OCI-LY3 (cell line): Measurements from ENCODE around the gene GHR.

ENCODE experiments used
- H2AFZ ChIP-seq: fragments of 200-600, 300-600 bp; shearing (Covaris generic); 2 replicates; pipeline ENCODE4 v1.6.0; 2014; ENCODE audit warnings: antibody characterized with exemption, low read depth, low read length
- H3K27ac ChIP-seq: fragments of 200-600, 300-600 bp; sonication (generic); 2 replicates; pipeline ENCODE4 v1.5.1; 2014; ENCODE audit warnings: mild to moderate bottlenecking, low read length, moderate library complexity, mixed read lengths
- H3K27me3 ChIP-seq: fragments of 200-600, 300-600 bp; sonication (generic); 2 replicates; pipeline ENCODE4 v1.6.1; 2014; ENCODE audit warnings: low read depth, low read length, mixed read lengths
- H3K36me3 ChIP-seq: fragments of 200-600, 300-600 bp; sonication (generic); replicated peaks from 2 replicates; pipeline ENCODE3; 2014; ENCODE audit warnings: low read depth, low read length, mixed read lengths
- H3K4me1 ChIP-seq: fragments of 300-600, 200-600 bp; sonication (generic); 2 replicates; pipeline ENCODE4 v1.6.1; 2014; ENCODE audit warnings: low read length, mixed read lengths
- H3K4me2 ChIP-seq: fragments of 200-600, 300-600 bp; sonication (generic); 2 replicates; pipeline ENCODE4 v1.6.1; 2014; ENCODE audit warnings: low read length, mixed read lengths
- H3K4me3 ChIP-seq: fragments of 300-600, 200-600 bp; sonication (generic); 2 replicates; pipeline ENCODE4 v1.5.1; 2014; ENCODE audit warnings: antibody characterized with exemption, mild to moderate bottlenecking, low read length, moderate library complexity
- H3K79me2 ChIP-seq: fragments of 300-600, 200-600 bp; shearing (Covaris generic); 2 replicates; pipeline ENCODE4 v1.6.1; 2014; ENCODE audit warnings: mild to moderate bottlenecking, low read length, mixed read lengths
- H3K9ac ChIP-seq: fragments of 300-600, 200-600 bp; shearing (Covaris generic); 2 replicates; pipeline ENCODE4 v1.6.0; 2014; ENCODE audit warnings: mild to moderate bottlenecking, low read length, moderate library complexity
- H3K9me3 ChIP-seq: fragments of 200-600, 300-600 bp; shearing (Covaris generic); 2 replicates; pipeline ENCODE4 v1.6.1; 2014; ENCODE audit warnings: low read length, mixed read lengths; ENCODE audit not compliant: insufficient read depth
- H4K20me1 ChIP-seq: fragments of 200-600, 300-600 bp; sonication (generic); 2 replicates; pipeline ENCODE4 v1.6.1; 2016; ENCODE audit warnings: low read length, mixed read lengths; ENCODE audit not compliant: insufficient read depth
- CTCF ChIP-seq: fragments of 200-600, 300-600 bp; sonication (generic); IDR thresholded peaks from 2 replicates; pipeline ENCODE4 v1.5.1; 2014; ENCODE audit warnings: antibody characterized with exemption, low read length, low read depth
- EZH2phosphoT487 ChIP-seq: fragments of 200-600 bp; shearing (Covaris generic); IDR thresholded peaks from 2 replicates; pipeline ENCODE4 v1.6.1; 2018; ENCODE audit warnings: antibody characterized with exemption, mixed run types, low read depth

GHR gene

DNA sequence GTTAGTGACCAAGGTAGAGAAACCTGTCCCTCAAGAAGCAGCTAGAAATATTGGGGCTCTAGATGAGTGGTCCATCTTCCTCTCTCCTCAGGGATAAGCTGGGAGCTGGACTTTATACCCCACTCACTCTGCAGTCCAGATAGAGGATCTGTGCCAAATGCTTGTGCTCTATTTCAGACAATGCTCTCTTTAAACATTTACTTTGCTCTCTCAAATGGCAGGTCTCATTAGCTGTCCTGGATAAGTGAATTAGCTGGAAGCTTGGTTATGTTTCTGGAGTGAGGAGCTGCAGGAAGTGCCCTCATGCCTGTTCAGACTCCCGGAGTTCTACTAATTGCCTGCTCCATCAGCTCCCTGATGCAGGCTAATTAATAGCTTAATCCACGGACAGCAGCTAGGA, 182.3 kb downstream of the GHR start:
- Histone ChIP-seq H2AFZ (no peak overlapping the region), H3K79me2 (no peaks in the 10 kb centered on the region), H3K27me3 (no peaks in the 10 kb centered on the region)

GRCh38 chr5:42606464-42606869, 183.2 kb downstream of the GHR start:
- no peak for TF ChIP-seq CTCF
- no peak for TF ChIP-seq EZH2phosphoT487

More for the DNA sequence above, 182.3 kb downstream of the GHR start:
- H3K4me2 ChIP-seq = no peak overlapping the region
- H3K4me1 ChIP-seq = no peaks in the 10 kb centered on the region
- H3K4me3 ChIP-seq = no peak overlapping the region
- H3K9me3 ChIP-seq = no peaks in the 10 kb centered on the region
- no peak overlapping the region for H3K27ac ChIP-seq
- no peaks in the 10 kb centered on the region for H4K20me1 ChIP-seq
- H3K36me3 ChIP-seq = no peaks in the 10 kb centered on the region
- H3K9ac ChIP-seq = no peak overlapping the region
- TF ChIP-seq CTCF = no peak
- TF ChIP-seq EZH2phosphoT487 = no peak

GRCh38 chr5:42611437-42611836, 188.2 kb downstream of the GHR start:
- no peak overlapping the region for H3K27ac ChIP-seq
- no peaks in the 10 kb centered on the region for H3K36me3 ChIP-seq
- no peaks in the 10 kb centered on the region for H3K9me3 ChIP-seq
- H3K27me3 ChIP-seq = no peaks in the 10 kb centered on the region
- H3K4me3 ChIP-seq = no peak overlapping the region
- H3K9ac ChIP-seq = no peak overlapping the region
- H3K79me2 ChIP-seq = no peaks in the 10 kb centered on the region
- no peak overlapping the region for H2AFZ ChIP-seq
- H4K20me1 ChIP-seq = no peaks in the 10 kb centered on the region
- TF ChIP-seq CTCF (no peak), EZH2phosphoT487 (no peak)
- no peaks in the 10 kb centered on the region for H3K4me1 ChIP-seq
- no peak overlapping the region for H3K4me2 ChIP-seq

More at GRCh38 chr5:42606464-42606869, 183.2 kb downstream of the GHR start:
- H2AFZ ChIP-seq = no peak overlapping the region
- H3K27me3 ChIP-seq = no peaks in the 10 kb centered on the region
- no peak overlapping the region for H3K27ac ChIP-seq
- no peaks in the 10 kb centered on the region for H3K79me2 ChIP-seq
- H3K4me1 ChIP-seq = no peaks in the 10 kb centered on the region
- no peaks in the 10 kb centered on the region for H4K20me1 ChIP-seq
- H3K36me3 ChIP-seq = no peaks in the 10 kb centered on the region
- H3K4me2 ChIP-seq = no peak overlapping the region
- no peak overlapping the region for H3K9ac ChIP-seq
- H3K9me3 ChIP-seq = no peaks in the 10 kb centered on the region
- H3K4me3 ChIP-seq = no peak overlapping the region

DNA sequence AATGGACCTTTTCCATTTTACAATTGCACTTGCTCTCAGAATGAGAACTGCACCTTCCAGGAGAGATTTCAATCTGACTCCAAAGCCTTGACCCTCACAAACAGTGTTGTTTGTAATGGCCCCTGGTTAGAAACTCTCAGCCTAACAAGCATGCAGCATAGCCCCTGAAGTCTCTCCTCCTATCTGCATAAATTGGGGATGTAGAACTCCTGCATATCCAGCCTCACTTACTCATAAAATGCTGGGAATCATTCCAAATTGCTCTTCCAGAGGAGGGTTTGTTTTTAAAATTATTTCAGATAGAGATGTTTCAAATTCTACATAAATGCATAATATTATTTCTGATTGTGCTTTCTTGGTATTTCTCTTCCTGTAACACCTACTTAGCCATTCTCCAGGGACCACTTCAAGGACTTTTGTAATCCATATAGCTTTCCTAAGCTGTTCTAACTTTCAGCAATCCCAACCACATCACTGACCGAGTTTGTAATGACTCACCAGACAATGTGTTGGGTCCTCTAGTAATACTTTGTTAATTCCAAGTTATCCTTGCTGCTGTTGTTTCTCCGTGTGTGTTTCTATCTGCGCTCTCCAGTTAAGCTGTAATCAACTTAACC, 189.6 kb downstream of the GHR start:
- Histone ChIP-seq H3K79me2 (no peaks in the 10 kb centered on the region), H2AFZ (no peak overlapping the region), H3K4me3 (no peak overlapping the region), H3K27me3 (no peaks in the 10 kb centered on the region), H3K9me3 (no peaks in the 10 kb centered on the region), H3K4me1 (no peaks in the 10 kb centered on the region), H3K36me3 (no peaks in the 10 kb centered on the region), H3K4me2 (no peak overlapping the region), H3K9ac (no peak overlapping the region), H3K27ac (no peak overlapping the region), H4K20me1 (no peaks in the 10 kb centered on the region)
- TF ChIP-seq CTCF (no peak), EZH2phosphoT487 (no peak)
